ENCODE measurements around the gene RNF212B.

GRCh38 chr14:23249824-23250223, 12.1 kb downstream of the RNF212B start:
- no peak for TF ChIP-seq CTCF (IDR thresholded peaks at IDR 0.05)
- no peak for TF ChIP-seq POLR2AphosphoS5 (IDR thresholded peaks at IDR 0.05; ENCODE audit: low read depth, low read length)

All from Panc1 (cell line).